Measurements from ENCODE around the gene VIPR2. TPM values are rescaled to one million over a fixed set of nuclear protein-coding genes. Genes with fewer than 3 reads are reported as not detected.
"Not testable (repeated sequence)": the region's sequence is repeated elsewhere in the genome, so short reads cannot be mapped to it uniquely, and the experiment has no call there.

The VIPR2 gene
- total RNA-seq, 1 donor from 2014 or later = 4.5 TPM

DNA sequence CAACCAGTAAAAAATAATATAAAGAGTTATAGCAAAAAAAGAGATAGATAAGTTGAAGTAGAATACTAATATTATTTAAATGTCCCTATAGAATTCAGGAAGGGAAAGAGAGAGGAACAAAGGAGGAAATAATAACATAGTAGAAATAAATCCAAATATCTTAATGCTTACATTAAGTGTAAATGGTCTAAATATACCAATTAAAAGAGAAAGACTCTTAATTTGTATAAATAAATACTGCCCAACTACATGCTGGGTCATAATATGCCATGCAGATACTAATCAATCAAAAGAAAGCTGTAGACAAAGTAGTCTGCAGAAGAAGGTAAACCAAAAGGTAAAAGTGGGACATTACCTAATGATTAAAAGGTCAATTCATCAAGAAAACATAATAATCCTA, 43.3 kb upstream of the VIPR2 start:
- intact Hi-C loops (cut with DNase I) = no loop called here
- ATAC-seq (no peak), DNase-seq (no peak)
- no peaks in the 10 kb centered on the region for H3K4me1 ChIP-seq
- no peak overlapping the region for H3K4me3 ChIP-seq
- TF ChIP-seq, protein P1, sequence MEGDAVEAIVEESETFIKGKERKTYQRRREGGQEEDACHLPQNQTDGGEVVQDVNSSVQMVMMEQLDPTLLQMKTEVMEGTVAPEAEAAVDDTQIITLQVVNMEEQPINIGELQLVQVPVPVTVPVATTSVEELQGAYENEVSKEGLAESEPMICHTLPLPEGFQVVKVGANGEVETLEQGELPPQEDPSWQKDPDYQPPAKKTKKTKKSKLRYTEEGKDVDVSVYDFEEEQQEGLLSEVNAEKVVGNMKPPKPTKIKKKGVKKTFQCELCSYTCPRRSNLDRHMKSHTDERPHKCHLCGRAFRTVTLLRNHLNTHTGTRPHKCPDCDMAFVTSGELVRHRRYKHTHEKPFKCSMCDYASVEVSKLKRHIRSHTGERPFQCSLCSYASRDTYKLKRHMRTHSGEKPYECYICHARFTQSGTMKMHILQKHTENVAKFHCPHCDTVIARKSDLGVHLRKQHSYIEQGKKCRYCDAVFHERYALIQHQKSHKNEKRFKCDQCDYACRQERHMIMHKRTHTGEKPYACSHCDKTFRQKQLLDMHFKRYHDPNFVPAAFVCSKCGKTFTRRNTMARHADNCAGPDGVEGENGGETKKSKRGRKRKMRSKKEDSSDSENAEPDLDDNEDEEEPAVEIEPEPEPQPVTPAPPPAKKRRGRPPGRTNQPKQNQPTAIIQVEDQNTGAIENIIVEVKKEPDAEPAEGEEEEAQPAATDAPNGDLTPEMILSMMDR (IDR thresholded peaks at IDR 0.05) = no peak
- no peaks in the 10 kb centered on the region for H3K9me3 ChIP-seq
- no peak overlapping the region for H3K27ac ChIP-seq
- H3K27me3 ChIP-seq = no peaks in the 10 kb centered on the region
- H3K36me3 ChIP-seq = no peaks in the 10 kb centered on the region

DNA sequence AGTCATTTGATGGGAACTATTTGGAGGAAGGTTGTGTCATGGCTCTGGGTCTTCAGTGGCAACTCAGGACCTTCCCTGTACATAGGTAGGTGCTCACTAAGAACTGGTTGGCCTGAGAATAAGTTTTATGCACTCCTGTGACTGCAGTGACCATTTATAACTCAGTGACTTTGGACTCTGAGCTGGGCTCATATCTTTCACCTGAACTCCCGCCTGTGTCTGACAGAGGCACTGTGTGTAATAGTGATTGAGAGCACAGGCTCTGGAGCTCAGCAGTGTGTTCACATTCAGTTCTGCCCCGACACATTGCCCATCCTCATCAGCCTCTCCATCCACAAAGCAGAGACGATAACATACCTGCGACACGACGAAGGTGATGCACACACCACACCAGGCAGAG, 34.6 kb upstream of the VIPR2 start:
- Histone ChIP-seq H3K9me3 (no peaks in the 10 kb centered on the region), H3K4me3 (no peak overlapping the region), H3K4me1 (no peaks in the 10 kb centered on the region), H3K27me3 (no peaks in the 10 kb centered on the region), H3K36me3 (no peaks in the 10 kb centered on the region), H3K27ac (no peak overlapping the region)
- TF ChIP-seq, protein P1 (IDR thresholded peaks at IDR 0.05) = no peak
- intact Hi-C loops (cut with DNase I) = no loop called here
- ATAC-seq = no peak
- DNase-seq = no peak

DNA sequence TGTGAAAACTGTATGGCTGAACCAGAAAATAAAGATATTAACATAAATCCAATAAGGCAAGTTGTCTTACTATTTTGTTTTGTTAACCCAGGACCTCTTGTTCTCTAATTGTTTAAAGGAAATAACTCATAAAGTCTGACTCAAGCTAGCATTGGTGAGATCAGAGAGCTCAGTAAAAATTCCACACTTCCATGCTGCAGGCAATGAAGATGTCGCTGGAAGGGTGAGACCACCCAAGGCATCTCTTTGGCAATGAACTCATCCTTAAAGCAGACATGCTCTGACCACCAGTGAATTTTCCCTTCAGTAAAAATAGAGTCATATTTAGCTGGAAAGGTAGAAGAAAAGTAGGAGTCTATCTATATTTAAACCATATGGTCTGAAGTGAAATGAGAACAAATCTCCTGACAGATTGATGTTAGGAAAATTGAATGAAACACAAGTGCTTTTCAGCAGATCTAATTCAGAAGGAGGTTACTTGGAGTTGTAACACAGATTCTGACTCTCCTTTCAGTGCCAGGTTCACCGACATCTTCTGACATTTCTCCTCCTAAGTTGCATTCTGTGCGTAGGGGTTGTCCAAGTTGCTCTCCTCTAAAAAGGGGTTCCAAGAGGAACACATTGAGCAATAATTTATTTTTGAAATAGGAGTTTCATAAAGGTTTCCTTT, 32.8 kb upstream of the VIPR2 start:
- Histone ChIP-seq H3K36me3 (no peaks in the 10 kb centered on the region), H3K27ac (no peak overlapping the region), H3K4me1 (no peaks in the 10 kb centered on the region), H3K4me3 (no peak overlapping the region), H3K27me3 (no peaks in the 10 kb centered on the region), H3K9me3 (no peaks in the 10 kb centered on the region)
- intact Hi-C loops (cut with DNase I) = no loop called here
- no peak for ATAC-seq
- DNase-seq = no peak
- TF ChIP-seq, protein P1 (IDR thresholded peaks at IDR 0.05) = no peak

DNA sequence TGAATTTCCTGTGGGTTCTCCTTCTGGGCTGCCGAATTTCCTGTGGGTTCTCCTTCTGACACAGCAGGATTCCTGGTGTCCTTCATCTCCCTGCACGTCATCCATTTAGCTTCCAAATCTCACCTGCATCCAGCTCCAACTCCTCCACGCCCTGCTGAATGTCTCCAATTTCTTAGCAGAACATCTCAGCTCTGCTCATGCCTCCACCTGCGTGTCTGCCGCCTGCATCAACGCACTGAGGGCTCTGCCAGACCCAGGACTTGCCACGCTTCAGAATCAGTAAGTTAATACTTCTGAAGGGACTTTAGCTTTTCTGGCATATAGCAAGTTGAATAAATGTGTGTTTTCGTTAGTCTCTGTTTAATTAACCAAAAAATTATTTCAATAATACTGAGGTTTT, 31.1 kb upstream of the VIPR2 start:
- Histone ChIP-seq H3K4me1 (no peaks in the 10 kb centered on the region), H3K27me3 (no peaks in the 10 kb centered on the region), H3K4me3 (no peak overlapping the region), H3K9me3 (no peaks in the 10 kb centered on the region), H3K36me3 (no peaks in the 10 kb centered on the region), H3K27ac (no peak overlapping the region)
- DNase-seq (no peak), ATAC-seq (no peak)
- TF ChIP-seq, protein P1 (IDR thresholded peaks at IDR 0.05) = no peak
- intact Hi-C loops (cut with DNase I) = no loop called here

DNA sequence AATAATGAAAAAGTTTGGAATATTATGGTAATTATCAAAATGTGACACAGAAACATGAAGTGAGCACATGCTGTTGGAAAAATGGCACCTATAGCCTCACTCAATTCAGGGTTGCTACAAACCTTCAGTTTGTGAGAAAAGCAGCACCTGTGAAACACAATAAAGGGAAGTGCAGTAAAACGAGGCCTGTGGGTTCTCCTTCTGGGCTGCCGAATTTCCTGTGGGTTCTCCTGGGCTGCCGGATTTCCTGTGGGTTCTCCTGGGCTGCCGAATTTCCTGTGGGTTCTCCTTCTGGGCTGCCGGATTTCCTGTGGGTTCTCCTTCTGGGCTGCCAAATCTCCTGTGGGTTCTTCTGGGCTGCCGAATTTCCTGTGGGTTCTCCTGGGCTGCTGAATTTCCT, 30.4 kb upstream of the VIPR2 start:
- H3K27ac ChIP-seq, H3K4me1 ChIP-seq: not testable (repeated sequence)

DNA sequence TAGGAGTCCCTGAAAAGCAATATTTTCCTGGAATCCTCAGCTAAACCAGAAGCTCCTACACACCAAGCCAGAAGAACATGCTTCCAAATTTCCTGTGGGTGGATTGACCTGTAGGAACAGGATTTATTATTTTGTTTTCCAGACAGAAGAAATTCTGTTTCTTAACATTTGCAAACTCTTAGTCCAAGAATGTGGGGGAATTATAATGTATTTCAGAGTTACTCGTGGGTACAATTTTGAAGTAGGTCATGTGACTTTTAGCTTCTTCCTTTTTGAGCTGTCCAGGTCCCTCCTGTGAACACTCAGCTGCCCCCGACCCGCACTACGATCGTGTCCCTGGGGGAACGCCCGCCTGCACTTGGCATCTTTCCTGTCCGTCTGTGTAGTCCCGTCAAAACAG, 27.7 kb upstream of the VIPR2 start:
- ATAC-seq = no peak
- Histone ChIP-seq H3K9me3 (no peaks in the 10 kb centered on the region), H3K4me3 (no peak overlapping the region), H3K27me3 (no peaks in the 10 kb centered on the region), H3K4me1 (no peaks in the 10 kb centered on the region), H3K27ac (no peak overlapping the region), H3K36me3 (no peaks in the 10 kb centered on the region)
- intact Hi-C loops (cut with DNase I) = no loop called here
- TF ChIP-seq, protein P1 (IDR thresholded peaks at IDR 0.05) = no peak
- no peak for DNase-seq

More for the DNA sequence above, 30.4 kb upstream of the VIPR2 start:
- H3K36me3 ChIP-seq; DNase-seq; H3K27me3 ChIP-seq; ATAC-seq; intact Hi-C loops (cut with DNase I); H3K9me3 ChIP-seq; H3K4me3 ChIP-seq: not testable (repeated sequence)

All from upper lobe of right lung (tissue), 1 donor.